ENCODE measurements around the gene RYR1.
"Not testable (repeated sequence)": the region's sequence is repeated elsewhere in the genome, so short reads cannot be mapped to it uniquely, and the experiment has no call there.

The RYR1 gene

GRCh38 chr19:38619361-38620174 lies 186.1 kb downstream of the RYR1 start:
- H3K4me1 Mint-ChIP-seq (ENCODE audit: low read depth): peaks cover 49% of the 10 kb centered on the region
- H3K36me3 Mint-ChIP-seq (ENCODE audit: low read depth): peaks cover 94% of the 10 kb centered on the region
- peak overlapping the region; percentile 99 for H3K4me3 Mint-ChIP-seq
- peak overlapping the region; percentile 99 for H3K27ac Mint-ChIP-seq
- H3K27me3 Mint-ChIP-seq: no peaks in the 10 kb centered on the region
- no peaks in the 10 kb centered on the region for H3K9me3 Mint-ChIP-seq
- DNase-seq: no peak

- Mint-ChIP-seq H3K4me1 (ENCODE audit: low read depth) (peaks cover 13% of the 10 kb centered on the region), H3K27me3 (no peaks in the 10 kb centered on the region), H3K27ac (no peak overlapping the region), H3K36me3 (ENCODE audit: low read depth) (peaks cover 95% of the 10 kb centered on the region), H3K4me3 (no peak overlapping the region), H3K9me3 (no peaks in the 10 kb centered on the region)
- no peak for DNase-seq
Measured at GRCh38 chr19:38624822-38625221, 191.3 kb downstream of the RYR1 start.

- no peak for DNase-seq
- H3K9me3 Mint-ChIP-seq: no peaks in the 10 kb centered on the region
- H3K4me1 Mint-ChIP-seq (ENCODE audit: low read depth): peaks cover 5% of the 10 kb centered on the region
- H3K27me3 Mint-ChIP-seq: no peaks in the 10 kb centered on the region
- peaks cover 93% of the 10 kb centered on the region for H3K36me3 Mint-ChIP-seq (ENCODE audit: low read depth)
- no peak overlapping the region for H3K27ac Mint-ChIP-seq
- no peak overlapping the region for H3K4me3 Mint-ChIP-seq
Measured at GRCh38 chr19:38626401-38626800, 192.9 kb downstream of the RYR1 start.

- H3K9me3 Mint-ChIP-seq: no peaks in the 10 kb centered on the region
- H3K4me3 Mint-ChIP-seq: no peak overlapping the region
- no peaks in the 10 kb centered on the region for H3K27me3 Mint-ChIP-seq
- H3K4me1 Mint-ChIP-seq (ENCODE audit: low read depth): peaks cover 4% of the 10 kb centered on the region
- no peak for DNase-seq
- H3K36me3 Mint-ChIP-seq (ENCODE audit: low read depth): peaks cover 85% of the 10 kb centered on the region
- peak overlapping the region; percentile 44 for H3K27ac Mint-ChIP-seq
Measured at GRCh38 chr19:38629568-38629967, 196.1 kb downstream of the RYR1 start.

- H3K27ac Mint-ChIP-seq, H3K27me3 Mint-ChIP-seq, DNase-seq, H3K9me3 Mint-ChIP-seq, H3K4me3 Mint-ChIP-seq: not testable (repeated sequence)
- Mint-ChIP-seq H3K36me3 (ENCODE audit: low read depth) (peaks cover 87% of the 10 kb centered on the region), H3K4me1 (ENCODE audit: low read depth) (peaks cover 20% of the 10 kb centered on the region)
Measured at GRCh38 chr19:38631301-38631700, 197.8 kb downstream of the RYR1 start.

- peaks cover 88% of the 10 kb centered on the region for H3K36me3 Mint-ChIP-seq (ENCODE audit: low read depth)
- not testable (repeated sequence) for H3K4me3 Mint-ChIP-seq
Measured at GRCh38 chr19:38631811-38632475, 198.5 kb downstream of the RYR1 start.

GRCh38 chr19:38632476-38633213 lies 199.2 kb downstream of the RYR1 start:
- H3K27me3 Mint-ChIP-seq: no peaks in the 10 kb centered on the region
- H3K4me3 Mint-ChIP-seq: no peak overlapping the region
- H3K4me1 Mint-ChIP-seq (ENCODE audit: low read depth): peaks cover 34% of the 10 kb centered on the region
- peaks cover 87% of the 10 kb centered on the region for H3K36me3 Mint-ChIP-seq (ENCODE audit: low read depth)
- no peaks in the 10 kb centered on the region for H3K9me3 Mint-ChIP-seq
- DNase-seq: no peak
- no peak overlapping the region for H3K27ac Mint-ChIP-seq

More at GRCh38 chr19:38631811-38632475, 198.5 kb downstream of the RYR1 start:
- DNase-seq, H3K27ac Mint-ChIP-seq, H3K27me3 Mint-ChIP-seq, H3K9me3 Mint-ChIP-seq: not testable (repeated sequence)
- peaks cover 27% of the 10 kb centered on the region for H3K4me1 Mint-ChIP-seq (ENCODE audit: low read depth)

- no peak overlapping the region for H3K4me3 Mint-ChIP-seq
- no peaks in the 10 kb centered on the region for H3K9me3 Mint-ChIP-seq
- no peaks in the 10 kb centered on the region for H3K27me3 Mint-ChIP-seq
- peaks cover 34% of the 10 kb centered on the region for H3K4me1 Mint-ChIP-seq (ENCODE audit: low read depth)
- H3K36me3 Mint-ChIP-seq (ENCODE audit: low read depth): peaks cover 71% of the 10 kb centered on the region
- peak; percentile 82 for DNase-seq
- H3K27ac Mint-ChIP-seq: peak overlapping the region; percentile 87
Measured at GRCh38 chr19:38634757-38635482, 201.4 kb downstream of the RYR1 start.

- Mint-ChIP-seq H3K4me3 (no peak overlapping the region), H3K9me3 (no peaks in the 10 kb centered on the region), H3K27me3 (no peaks in the 10 kb centered on the region), H3K4me1 (ENCODE audit: low read depth) (peaks cover 34% of the 10 kb centered on the region), H3K36me3 (ENCODE audit: low read depth) (peaks cover 65% of the 10 kb centered on the region), H3K27ac (peak overlapping the region; percentile 76)
- DNase-seq: no peak
Measured at GRCh38 chr19:38635483-38636399, 202.2 kb downstream of the RYR1 start.
